ENCODE results near the gene PKP3.
A peak's percentile ranks its signal among the peaks of the same experiment; 100 is the strongest.
"Not testable (repeated sequence)": the region's sequence is repeated elsewhere in the genome, so short reads cannot be mapped to it uniquely, and the experiment has no call there.

PKP3 gene

DNA sequence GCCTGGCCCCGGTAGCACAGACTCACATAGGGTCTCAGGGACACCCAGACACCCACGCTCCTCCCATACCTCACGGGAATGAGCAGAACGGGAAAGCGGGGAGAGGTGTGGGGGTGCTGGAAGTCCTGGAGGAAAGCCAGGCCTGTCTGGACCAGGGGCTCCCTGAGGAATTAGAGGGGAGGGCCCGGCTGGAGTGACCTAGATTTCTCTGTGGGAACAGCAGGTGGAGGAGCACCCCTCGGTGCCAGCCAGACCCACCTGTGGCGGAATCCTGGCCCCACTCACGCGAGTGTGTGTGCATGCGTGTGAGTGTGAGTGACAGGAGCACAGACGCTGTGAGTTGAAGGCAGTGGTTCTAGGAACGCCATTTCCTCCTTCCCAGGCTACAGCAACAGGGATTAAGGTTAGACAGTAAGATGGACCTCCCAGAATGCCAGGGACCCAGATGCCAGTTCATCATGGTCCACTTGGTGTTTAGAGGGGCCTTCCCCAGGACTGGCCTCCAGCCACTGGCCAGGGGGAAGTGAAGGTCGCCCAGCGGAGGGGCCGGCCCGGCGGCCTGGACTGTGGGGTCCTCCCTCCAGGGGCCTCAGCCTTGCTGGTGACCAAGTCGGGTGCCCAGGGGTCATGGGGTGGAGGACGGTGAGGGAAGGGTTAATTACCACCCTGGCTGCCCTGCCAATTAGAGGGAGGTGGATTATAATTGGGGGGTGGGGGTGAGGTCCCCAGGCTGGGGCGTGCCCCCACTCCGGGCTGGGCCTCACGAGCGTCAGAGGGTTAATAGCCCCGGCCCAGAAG is 1.0 kb downstream of the PKP3 start:
- no peak for DNase-seq (ENCODE audit: low read depth)

DNA sequence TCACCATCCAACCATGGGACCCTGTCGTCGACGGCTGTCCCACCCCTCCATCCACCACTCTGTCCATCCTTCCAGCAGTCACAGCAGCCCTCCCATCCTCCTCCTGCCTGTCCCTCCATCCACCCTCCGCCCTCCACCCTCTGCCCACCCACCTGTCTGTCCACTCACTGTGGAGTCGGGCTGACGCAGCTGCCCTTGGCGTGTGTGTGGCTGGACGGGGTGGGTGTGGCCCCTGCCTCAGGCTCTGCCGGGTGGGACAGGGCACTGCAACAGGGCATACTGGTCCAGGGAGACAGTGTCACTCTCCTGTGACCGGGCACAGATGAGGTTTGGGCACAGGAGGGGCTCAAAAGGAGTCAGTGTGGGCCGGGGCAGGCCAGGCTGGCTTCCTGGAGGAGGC is 1.9 kb downstream of the PKP3 start:
- no peak for DNase-seq (ENCODE audit: low read depth)

DNA sequence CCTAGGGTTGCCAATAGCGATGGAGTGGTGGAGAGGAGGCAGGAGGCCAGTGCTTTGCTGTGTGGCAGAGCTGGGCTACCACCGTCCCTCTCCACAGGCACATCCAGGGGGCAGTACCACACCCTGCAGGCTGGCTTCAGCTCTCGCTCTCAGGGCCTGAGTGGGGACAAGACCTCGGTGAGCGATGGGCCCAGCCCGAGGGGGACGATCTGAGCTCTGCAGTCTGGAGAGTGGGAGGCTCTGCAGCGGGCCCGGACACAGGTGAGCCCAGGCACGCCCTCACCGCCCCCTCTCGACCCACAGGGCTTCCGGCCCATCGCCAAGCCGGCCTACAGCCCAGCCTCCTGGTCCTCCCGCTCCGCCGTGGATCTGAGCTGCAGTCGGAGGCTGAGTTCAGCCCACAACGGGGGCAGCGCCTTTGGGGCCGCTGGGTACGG is 2.5 kb downstream of the PKP3 start:
- peak; percentile 13 for DNase-seq (ENCODE audit: low read depth)

DNA sequence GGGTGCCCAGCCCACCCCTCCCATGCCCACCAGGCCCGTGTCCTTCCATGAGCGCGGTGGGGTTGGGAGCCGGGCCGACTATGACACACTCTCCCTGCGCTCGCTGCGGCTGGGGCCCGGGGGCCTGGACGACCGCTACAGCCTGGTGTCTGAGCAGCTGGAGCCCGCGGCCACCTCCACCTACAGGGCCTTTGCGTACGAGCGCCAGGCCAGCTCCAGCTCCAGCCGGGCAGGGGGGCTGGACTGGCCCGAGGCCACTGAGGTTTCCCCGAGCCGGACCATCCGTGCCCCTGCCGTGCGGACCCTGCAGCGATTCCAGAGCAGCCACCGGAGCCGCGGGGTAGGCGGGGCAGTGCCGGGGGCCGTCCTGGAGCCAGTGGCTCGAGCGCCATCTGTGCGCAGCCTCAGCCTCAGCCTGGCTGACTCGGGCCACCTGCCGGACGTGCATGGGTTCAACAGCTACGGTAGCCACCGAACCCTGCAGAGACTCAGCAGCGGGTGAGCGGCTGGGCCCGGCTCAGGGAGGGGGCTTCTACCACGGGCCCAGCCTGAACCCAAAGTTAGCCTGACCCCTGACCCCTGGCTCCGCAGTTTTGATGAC is 3.0 kb downstream of the PKP3 start:
- DNase-seq (ENCODE audit: low read depth): peak; percentile 49

DNA sequence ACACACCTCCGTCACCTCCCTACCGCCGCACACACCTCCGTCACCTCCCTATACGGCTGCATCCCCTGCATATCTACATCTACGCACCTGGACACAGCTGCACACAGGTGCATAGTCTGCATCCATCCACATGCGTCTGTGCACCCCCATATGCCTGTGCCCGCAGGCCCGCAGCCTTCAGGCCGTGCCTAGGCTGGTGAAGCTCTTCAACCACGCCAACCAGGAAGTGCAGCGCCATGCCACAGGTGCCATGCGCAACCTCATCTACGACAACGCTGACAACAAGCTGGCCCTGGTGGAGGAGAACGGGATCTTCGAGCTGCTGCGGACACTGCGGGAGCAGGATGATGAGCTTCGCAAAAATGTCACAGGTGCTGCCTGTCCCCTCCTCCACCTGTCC is 4.8 kb downstream of the PKP3 start:
- DNase-seq (ENCODE audit: low read depth): no peak

DNA sequence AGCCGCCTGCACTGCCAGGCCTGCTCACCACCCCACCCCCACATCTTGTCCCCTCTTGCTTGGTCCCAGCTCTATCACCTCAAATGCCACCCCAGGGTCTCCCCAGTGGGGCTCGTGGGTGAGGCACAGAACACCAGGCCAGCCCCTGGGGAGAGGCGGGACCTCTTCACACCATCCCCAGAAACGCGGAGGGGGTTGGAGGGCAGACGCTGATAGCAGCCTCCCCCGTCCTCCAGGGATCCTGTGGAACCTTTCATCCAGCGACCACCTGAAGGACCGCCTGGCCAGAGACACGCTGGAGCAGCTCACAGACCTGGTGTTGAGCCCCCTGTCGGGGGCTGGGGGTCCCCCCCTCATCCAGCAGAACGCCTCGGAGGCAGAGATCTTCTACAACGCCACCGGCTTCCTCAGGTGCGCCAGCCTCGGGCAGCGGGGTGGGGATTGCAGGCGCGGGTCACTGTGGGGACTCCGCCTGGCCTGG is 5.8 kb downstream of the PKP3 start:
- no peak for DNase-seq (ENCODE audit: low read depth)

DNA sequence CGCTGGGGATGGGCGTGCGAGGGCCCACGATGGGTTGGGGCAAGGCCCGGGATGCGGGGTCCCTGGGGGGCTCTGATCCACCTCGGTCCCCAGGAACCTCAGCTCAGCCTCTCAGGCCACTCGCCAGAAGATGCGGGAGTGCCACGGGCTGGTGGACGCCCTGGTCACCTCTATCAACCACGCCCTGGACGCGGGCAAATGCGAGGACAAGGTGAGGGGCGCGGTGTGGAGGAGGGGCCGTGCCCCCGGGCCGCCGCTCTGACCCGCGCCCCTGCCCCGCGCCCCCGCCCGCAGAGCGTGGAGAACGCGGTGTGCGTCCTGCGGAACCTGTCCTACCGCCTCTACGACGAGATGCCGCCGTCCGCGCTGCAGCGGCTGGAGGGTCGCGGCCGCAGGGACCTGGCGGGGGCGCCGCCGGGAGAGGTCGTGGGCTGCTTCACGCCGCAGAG is 6.3 kb downstream of the PKP3 start:
- DNase-seq (ENCODE audit: low read depth): no peak

DNA sequence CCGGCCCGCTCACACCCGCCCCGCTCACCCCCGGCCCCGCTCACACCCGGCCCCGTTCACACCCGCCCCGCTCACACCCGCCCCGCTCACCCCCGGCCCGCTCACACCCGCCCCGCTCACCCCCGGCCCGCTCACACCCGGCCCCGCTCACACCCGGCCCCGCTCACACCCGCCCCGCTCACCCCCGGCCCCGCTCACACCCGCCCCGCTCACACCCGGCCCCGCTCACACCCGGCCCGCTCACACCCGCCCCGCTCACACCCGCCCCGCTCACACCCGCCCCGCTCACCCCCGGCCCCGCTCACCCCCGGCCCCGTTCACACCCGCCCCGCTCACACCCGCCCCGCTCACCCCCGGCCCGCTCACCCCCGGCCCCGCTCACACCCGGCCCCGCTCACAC is 7.2 kb downstream of the PKP3 start:
- not testable (repeated sequence) for DNase-seq (ENCODE audit: low read depth)

DNA sequence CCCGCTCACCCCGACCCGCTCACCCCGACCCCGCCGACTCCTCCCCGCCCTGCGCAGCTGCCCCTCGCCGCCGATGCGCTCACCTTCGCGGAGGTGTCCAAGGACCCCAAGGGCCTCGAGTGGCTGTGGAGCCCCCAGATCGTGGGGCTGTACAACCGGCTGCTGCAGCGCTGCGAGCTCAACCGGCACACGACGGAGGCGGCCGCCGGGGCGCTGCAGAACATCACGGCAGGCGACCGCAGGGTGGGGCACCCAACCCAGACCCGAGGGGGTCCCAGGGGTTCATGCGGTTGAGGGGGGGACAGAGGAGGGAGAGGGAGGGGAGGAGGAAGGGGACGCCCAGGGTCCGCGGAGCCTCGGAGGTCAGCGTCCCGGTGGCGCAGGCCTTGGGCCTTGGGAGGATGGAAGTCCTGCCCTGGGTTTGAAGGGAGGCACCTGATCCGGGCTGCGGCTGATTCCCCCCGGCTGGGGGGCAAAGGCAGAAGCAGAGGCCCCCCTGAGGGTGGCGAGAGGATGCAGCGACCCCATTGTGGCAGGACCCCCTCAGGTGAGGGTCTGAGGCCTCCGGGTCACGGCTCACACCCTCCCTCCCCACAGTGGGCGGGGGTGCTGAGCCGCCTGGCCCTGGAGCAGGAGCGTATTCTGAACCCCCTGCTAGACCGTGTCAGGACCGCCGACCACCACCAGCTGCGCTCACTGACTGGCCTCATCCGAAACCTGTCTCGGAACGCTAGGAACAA is 9.2 kb downstream of the PKP3 start:
- DNase-seq (ENCODE audit: low read depth): no peak

DNA sequence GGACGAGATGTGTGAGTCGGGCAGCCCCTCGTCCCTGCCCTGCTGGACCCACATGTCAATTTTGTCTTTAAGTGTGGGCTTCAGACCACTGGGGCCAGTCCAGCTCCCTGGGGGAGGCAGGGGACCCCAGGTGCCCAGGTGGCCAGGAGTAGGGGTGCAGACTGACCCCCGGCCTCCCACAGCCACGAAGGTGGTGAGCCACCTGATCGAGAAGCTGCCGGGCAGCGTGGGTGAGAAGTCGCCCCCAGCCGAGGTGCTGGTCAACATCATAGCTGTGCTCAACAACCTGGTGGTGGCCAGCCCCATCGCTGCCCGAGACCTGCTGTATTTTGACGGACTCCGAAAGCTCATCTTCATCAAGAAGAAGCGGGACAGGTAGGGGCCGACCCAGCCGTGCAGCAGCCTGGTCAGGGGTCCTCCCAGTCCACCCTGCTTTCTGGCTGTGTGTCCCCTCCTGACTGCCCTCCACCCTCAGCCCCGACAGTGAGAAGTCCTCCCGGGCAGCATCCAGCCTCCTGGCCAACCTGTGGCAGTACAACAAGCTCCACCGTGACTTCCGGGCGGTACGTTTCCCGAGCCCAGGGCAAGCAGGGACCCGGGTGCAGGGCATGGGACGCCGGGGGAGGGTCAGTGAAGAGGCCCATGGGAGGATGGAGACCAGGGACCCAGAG is 9.9 kb downstream of the PKP3 start:
- DNase-seq (ENCODE audit: low read depth): no peak

DNA sequence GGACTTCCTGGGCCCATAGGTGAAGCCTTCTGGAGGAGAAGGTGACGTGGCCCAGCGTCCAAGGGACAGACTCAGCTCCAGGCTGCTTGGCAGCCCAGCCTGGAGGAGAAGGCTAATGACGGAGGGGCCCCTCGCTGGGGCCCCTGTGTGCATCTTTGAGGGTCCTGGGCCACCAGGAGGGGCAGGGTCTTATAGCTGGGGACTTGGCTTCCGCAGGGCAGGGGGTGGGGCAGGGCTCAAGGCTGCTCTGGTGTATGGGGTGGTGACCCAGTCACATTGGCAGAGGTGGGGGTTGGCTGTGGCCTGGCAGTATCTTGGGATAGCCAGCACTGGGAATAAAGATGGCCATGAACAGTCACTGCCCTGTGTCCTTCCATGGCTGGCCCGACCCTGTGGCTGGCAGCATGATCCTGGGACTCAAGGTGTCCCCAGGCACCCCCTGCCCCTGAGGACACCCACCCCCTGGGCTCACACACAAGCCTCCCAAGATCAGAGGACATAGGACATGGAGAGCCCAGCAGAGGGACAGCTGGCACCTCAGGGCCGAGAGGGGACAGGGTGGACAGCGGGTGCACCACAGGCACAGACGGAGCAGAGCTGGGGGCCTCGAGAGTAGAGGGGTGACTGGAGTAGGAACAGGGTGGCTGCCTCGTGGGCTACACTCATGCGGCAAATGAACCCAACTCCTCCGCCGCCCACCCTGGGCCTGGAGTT is 10.7 kb downstream of the PKP3 start:
- DNase-seq (ENCODE audit: low read depth): no peak

DNA sequence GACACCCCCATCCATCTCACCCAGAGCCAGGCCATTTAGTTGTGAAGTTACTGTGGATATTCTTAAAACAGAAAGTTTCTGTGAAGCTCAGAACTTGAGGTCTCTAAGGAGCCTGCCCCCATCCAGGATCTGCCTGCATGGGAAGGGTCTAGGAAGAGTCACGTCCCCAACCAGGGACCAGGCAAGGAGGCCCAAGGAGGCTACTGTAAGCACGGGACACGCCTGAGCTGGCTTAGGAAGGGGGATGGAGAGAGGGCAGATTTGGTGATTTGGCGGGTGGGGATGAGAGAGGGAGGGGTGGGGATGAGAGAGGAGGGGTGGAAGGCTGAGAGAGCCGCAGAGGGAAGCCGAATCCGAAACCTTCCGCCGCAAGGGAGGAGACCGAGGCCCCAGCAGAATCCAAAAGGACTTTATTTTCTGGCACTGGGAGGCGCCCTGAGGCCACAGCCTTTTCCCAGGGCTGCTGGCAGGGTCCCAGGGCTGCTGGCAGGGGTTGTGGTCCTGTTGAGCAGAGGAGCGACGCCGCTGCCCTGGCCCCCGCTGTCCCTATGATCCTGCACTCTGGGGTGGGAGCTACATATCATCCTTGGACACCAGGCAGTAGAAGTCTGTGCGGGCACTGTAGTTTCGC is 11.4 kb downstream of the PKP3 start:
- DNase-seq (ENCODE audit: low read depth): no peak

DNA sequence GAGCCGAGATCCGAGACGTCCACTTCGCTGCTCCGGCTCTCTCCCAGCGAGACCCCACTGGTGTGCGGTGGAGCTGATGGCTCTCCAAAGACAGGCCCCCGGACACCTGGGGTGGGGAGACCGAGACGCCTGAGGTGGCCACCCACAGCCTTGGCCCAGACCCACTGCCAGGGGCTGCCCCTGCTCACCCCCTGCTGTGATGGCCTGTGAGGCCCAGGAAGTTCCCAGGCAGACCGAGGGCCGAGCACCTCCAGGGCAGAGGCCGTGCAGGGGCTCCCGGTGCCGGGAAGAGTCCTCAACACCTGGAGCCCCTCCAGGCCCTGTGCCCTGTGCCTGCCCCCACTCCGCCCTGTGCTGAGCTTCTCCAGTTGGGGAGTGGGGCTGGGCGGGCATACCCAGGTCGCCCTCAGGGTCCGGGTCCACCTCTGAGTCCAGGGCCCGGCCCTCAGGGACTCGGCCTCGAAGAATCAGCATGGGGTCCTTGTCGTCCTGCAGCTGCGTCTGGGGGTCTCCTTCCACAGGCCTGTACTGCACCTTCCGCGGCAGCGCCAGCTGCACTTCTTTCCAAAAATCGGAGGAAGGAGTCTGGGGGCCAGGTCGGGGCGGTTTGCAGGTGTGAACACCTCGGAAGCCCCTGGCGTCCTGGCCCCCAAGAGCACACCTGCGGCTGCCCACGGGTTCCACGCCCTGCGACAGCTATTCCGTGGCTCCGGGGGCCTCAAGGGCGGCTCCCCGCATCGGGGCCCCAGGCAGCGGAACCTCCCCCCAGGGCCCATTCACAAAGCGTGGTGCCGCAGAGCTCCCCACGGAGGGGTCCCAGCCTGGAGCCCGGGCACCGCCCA is 12.2 kb downstream of the PKP3 start:
- DNase-seq (ENCODE audit: low read depth): no peak

DNA sequence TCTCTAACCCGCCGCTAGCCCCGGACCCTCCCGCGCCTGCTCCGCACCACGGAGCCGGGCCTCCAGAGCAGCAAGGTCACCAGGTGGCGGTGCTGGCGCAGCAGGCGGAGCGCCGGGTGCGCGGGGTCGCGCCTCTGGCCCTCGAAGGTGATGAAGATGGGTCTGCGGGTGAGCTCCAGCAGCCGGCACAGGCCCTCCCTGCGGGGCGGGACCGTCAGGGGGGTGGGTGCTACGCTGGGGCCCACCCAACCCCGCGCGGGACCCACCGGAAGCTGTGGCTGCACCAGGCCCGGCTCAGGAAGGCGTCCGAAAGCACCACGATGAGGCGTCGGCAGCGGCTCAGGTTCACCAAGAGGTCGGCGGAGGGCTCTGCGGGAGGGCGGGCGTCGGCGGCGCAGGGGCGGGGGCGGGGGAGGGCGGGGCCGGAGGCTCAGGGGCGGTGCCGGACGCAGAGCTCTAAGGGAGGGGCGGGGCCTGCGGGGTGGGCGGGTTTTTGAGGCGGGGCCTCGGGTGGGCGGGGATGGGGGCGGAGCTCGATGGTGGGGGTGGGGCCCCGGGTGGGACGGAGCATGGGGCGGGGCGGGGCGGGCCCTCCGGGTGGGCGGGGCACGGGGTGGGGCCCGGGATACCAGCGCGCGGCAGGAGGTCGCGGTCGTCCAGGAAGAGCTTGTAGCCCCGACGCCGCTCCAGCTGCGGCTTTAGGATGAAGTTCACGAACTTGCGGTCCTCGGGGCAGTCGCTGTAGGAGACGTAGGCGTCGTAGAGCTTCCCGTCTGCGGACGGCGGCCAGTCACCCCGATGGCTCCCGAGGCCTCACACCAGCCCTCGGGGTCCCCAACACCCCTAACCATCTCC is 13.0 kb downstream of the PKP3 start:
- peak; percentile 74 for DNase-seq (ENCODE audit: low read depth)

DNA sequence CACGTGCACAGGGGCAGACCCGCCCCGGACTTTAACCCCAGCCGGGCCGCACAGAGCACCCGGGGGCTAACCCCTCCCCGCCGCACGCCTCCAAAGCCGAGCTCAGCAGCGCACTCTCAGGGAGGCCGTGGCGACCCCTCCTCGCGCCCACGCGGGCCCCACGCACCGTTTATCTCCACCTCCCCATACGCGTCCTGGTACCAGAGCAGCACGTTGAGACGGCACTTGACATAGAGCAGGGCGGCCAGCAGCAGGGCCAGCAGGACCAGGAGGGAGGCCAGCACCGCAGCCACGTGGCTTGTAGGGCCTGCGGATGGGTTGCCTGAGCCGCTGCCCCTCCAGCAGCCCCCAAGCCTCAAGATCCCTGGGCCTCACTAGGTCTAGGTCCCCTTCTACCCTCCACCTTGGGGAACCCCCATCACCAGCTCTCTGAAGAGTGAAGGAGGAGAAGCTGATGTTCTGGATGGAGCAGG is 13.7 kb downstream of the PKP3 start:
- DNase-seq (ENCODE audit: low read depth): no peak

DNA sequence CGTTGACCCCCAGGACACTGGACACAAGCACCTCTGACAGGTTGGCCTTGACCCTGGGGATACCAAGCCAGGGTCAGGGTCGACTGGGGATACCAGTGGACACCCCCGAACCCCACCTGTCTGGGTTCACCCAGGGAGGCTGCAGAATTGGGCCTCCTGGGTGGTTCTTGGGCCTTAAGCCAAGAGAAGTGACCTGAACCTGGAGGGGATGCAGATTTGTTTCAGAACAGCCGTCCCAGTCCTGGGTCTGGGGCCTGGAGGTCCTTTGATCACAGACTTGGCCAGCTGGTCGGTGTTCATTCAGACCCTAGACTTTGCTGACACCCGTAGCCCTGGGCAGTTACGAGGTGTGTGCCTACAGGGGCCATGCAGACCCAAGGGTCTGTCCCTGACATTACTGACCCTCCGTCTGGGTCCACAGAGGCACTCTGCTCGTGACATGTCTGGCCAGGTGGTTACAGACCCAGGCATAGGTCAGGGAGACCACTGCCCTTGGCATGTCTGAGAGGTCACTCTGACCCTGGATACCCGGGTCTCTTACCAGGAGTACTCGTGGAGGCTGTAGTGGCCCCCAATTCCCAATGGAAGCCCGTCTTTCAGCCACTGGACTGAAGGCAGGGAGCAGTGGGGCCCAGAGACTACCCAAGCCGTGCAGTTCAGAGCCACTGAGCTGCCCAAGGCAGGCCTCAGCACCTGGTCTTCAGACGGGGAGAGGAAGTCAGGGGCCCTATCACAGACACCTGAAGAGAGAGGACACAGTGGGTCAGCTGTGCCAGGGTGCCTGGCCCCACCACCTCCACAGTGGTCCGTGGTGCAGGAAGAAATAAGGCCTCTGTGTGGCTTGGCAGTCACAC is 14.4 kb downstream of the PKP3 start:
- no peak for DNase-seq (ENCODE audit: low read depth)

DNA sequence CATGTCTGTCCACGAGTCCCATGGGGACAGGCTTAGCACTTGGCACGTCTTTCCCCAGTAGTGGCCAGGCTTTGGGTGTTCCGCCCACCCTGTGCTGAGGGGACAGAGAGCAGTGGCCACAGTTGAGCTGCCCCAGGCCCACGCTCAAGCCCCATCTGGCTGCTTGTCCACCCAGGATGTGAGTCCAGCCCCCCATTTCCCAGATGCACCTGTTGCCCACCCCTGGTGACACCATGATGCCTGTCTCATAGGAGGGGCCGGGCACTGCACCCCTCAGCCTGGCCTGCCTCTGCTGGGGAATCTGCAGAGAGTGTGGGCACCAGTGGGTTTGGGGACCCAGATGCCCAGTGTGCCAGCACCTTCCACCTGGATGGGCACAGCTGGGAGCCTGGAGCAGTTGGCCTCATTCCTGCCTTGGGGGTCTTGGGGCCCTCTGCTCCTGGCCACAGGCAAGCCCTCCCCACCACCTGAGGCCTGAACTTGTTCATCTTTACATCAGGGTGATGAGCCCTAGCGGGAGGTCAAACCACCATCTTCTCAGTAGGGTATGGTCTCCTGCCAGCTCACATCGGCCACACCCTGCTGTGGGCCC is 15.1 kb downstream of the PKP3 start:
- DNase-seq (ENCODE audit: low read depth): no peak
